Parathyroid adenoma (tissue), 2 donors: ENCODE measurements around the gene USP22.

Source experiments
- H2AFZ ChIP-seq: fragments of 300-600 bp; sonication (generic); one replicate; pipeline ENCODE4 v1.7.0; 2017; ENCODE audit warnings: antibody characterized with exemption, mild to moderate bottlenecking
- H3K27ac ChIP-seq: fragments of 300-600 bp; sonication (generic); one replicate; pipeline ENCODE4 v1.7.0; 2017
- H3K27me3 ChIP-seq: fragments of 300-600 bp; sonication (generic); one replicate; pipeline ENCODE4 v1.7.0; 2017; ENCODE audit warnings: low read length; ENCODE audit not compliant: control insufficient read depth, insufficient read depth
- H3K36me3 ChIP-seq: fragments of 300-600 bp; sonication (generic); one replicate; pipeline ENCODE4 v1.7.0; 2017; ENCODE audit warnings: low read length; ENCODE audit not compliant: control insufficient read depth, insufficient read depth
- H3K4me1 ChIP-seq: fragments of 300-600 bp; sonication (generic); one replicate; pipeline ENCODE4 v1.7.0; 2017; ENCODE audit warnings: control low read depth
- H3K4me2 ChIP-seq: fragments of 300-600 bp; sonication (generic); one replicate; pipeline ENCODE4 v1.7.0; 2017; ENCODE audit warnings: low read length
- H3K4me3 ChIP-seq: fragments of 300-600 bp; sonication (generic); one replicate; pipeline ENCODE4 v1.7.0; 2017; ENCODE audit warnings: low read depth, low read length
- H3K79me2 ChIP-seq: fragments of 300-600 bp; sonication (generic); one replicate; pipeline ENCODE4 v1.7.0; 2017; ENCODE audit warnings: control low read depth
- H3K9ac ChIP-seq: fragments of 300-600 bp; sonication (generic); one replicate; pipeline ENCODE4 v1.7.0; 2017; ENCODE audit warnings: mild to moderate bottlenecking
- H3K9me3 ChIP-seq: fragments of 300-600 bp; sonication (generic); one replicate; pipeline ENCODE4 v1.7.0; 2017; ENCODE audit warnings: low read length; ENCODE audit not compliant: control insufficient read depth
- TF ChIP-seq, protein P1 (sequence below): fragments of 300-600 bp; sonication (generic); IDR thresholded peaks from one replicate; pipeline ENCODE4 v1.7.0; 2017; ENCODE audit warnings: antibody characterized with exemption, mild to moderate bottlenecking
- donor health status: primary hyperparathyroidism.

The USP22 gene

DNA sequence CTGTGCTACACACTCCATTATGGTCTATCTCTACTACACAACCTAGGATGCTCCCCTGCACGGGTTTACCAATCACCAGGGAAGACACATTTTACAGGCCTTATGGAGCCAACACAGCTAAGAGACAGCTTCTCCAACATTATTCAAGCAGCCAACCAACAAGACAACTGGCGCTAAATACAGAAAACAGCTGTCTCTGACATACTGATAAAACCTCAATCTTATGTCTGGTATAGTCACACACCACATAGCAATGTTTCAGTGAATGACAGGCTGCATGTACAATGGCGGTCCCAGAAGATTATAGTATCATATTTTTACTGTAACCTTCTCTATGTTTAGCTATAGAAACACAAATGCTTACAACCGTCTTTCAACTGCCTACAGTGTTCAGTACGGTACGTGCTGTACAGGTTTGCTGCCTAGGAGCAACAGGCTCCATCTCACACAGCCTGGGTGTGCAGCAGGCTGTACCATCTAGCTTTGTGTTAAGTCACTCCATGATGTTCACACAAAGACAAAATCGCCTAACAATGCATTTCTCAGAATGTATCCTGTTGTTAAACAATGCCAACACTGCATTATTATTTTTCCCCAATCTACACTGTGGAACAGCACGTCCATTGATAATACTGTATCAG lies 10.9 kb downstream of the USP22 start:
- TF ChIP-seq, protein P1, sequence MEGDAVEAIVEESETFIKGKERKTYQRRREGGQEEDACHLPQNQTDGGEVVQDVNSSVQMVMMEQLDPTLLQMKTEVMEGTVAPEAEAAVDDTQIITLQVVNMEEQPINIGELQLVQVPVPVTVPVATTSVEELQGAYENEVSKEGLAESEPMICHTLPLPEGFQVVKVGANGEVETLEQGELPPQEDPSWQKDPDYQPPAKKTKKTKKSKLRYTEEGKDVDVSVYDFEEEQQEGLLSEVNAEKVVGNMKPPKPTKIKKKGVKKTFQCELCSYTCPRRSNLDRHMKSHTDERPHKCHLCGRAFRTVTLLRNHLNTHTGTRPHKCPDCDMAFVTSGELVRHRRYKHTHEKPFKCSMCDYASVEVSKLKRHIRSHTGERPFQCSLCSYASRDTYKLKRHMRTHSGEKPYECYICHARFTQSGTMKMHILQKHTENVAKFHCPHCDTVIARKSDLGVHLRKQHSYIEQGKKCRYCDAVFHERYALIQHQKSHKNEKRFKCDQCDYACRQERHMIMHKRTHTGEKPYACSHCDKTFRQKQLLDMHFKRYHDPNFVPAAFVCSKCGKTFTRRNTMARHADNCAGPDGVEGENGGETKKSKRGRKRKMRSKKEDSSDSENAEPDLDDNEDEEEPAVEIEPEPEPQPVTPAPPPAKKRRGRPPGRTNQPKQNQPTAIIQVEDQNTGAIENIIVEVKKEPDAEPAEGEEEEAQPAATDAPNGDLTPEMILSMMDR: no peak
- no peak overlapping the region for H3K4me2 ChIP-seq
- peaks cover 34% of the 10 kb centered on the region for H3K4me1 ChIP-seq

DNA sequence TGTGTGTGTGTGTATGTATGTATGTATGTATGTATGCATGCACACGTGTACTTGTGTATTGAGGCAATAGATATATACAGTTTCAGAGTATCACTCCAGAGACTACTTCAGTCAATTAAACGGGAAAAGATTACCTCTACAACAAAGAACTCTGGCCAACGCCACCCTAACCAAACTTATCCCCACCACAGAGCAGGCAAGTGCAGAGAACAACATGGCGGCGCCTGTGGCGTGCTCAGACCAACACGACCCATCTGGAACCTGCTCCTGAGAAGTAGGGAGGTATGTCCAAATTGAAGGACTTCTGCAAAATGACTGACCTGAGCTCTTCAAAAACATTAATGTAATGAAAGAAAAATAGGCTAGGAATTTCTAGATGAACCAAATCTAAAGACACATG lies 12.4 kb downstream of the USP22 start:
- no peak overlapping the region for H3K4me2 ChIP-seq
- TF ChIP-seq, protein P1: no peak

More for the DNA sequence above, 10.9 kb downstream of the USP22 start:
- Histone ChIP-seq H3K9ac (no peak overlapping the region), H3K9me3 (no peaks in the 10 kb centered on the region), H3K4me3 (no peak overlapping the region), H3K79me2 (peaks cover 68% of the 10 kb centered on the region), H3K27ac (no peak overlapping the region), H3K27me3 (no peaks in the 10 kb centered on the region), H2AFZ (no peak overlapping the region), H3K36me3 (no peaks in the 10 kb centered on the region)

DNA sequence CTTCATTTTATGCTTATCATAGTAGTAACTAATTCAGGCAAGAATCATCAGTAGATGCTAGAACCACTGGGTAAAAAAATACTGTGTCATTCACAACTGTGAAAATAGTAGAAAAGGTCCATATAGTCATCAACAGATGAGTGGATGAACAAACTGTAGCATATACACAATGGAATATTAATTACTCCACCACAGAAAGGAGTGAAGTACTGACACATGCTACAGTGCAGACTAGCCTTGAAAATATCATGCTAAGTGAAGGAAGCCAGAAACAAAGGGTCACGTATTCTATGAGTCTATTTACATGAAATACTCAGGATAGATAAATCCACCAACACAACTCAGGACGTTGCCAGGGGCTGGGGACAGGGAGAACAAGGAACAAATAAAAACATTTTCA lies 13.3 kb downstream of the USP22 start:
- Histone ChIP-seq H3K79me2 (peaks cover 74% of the 10 kb centered on the region), H3K4me1 (peaks cover 26% of the 10 kb centered on the region), H3K4me2 (peak overlapping the region; percentile 17), H3K9me3 (no peaks in the 10 kb centered on the region), H2AFZ (no peak overlapping the region), H3K4me3 (no peak overlapping the region), H3K9ac (no peak overlapping the region), H3K27me3 (no peaks in the 10 kb centered on the region), H3K27ac (no peak overlapping the region), H3K36me3 (no peaks in the 10 kb centered on the region)
- TF ChIP-seq, protein P1: no peak

More for the DNA sequence above, 12.4 kb downstream of the USP22 start:
- Histone ChIP-seq H3K27me3 (no peaks in the 10 kb centered on the region), H3K4me3 (no peak overlapping the region), H3K9me3 (no peaks in the 10 kb centered on the region), H2AFZ (no peak overlapping the region), H3K4me1 (peaks cover 33% of the 10 kb centered on the region), H3K27ac (no peak overlapping the region), H3K36me3 (no peaks in the 10 kb centered on the region), H3K9ac (no peak overlapping the region), H3K79me2 (peaks cover 72% of the 10 kb centered on the region)

DNA sequence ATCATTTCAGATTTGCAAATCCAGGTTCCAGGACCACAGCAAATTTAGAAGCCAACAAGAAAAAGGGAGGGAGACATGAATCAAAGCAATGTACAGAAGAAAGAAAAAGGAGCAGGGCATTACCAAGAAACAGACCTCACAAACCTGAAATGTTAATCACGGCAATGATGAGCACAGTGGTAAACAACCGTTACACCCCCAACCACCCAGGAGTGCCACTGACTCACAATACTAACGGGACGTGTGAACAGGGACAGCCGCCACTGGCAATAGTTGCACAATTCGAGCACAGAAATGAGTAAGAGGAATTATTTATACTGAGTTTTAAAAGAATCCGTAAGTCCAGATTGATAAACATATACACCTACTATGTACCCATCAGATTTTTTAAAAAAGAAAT lies 13.8 kb downstream of the USP22 start:
- no peak overlapping the region for H3K9ac ChIP-seq
- H3K4me2 ChIP-seq: no peak overlapping the region
- H3K27ac ChIP-seq: no peak overlapping the region
- TF ChIP-seq, protein P1: no peak
- peaks cover 73% of the 10 kb centered on the region for H3K79me2 ChIP-seq
- peaks cover 23% of the 10 kb centered on the region for H3K4me1 ChIP-seq
- H3K27me3 ChIP-seq: no peaks in the 10 kb centered on the region
- H3K9me3 ChIP-seq: no peaks in the 10 kb centered on the region
- no peaks in the 10 kb centered on the region for H3K36me3 ChIP-seq
- no peak overlapping the region for H3K4me3 ChIP-seq
- no peak overlapping the region for H2AFZ ChIP-seq

DNA sequence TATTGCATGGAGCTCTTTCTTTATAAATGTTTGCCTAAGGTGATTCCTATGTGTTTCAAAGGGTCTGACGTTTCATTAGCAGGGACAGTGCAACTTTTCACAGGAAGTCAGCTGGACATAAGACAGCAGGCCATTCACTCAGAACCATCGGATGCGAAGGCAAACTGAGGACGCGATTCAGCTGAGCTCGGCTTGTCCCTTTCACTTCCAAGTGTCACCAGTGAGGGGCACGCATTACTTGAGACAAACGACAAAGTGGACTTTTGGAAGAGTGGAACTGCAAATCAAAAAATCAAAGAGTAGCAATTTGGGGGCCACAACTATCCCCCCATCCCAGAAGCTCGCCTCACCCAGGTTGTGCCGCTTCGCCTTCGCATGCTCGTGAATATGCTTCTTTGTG lies 14.6 kb downstream of the USP22 start:
- Histone ChIP-seq H3K9me3 (no peaks in the 10 kb centered on the region), H3K36me3 (no peaks in the 10 kb centered on the region), H3K4me1 (peaks cover 22% of the 10 kb centered on the region), H3K4me2 (no peak overlapping the region), H3K9ac (no peak overlapping the region), H2AFZ (no peak overlapping the region), H3K4me3 (no peak overlapping the region), H3K27ac (no peak overlapping the region), H3K27me3 (no peaks in the 10 kb centered on the region), H3K79me2 (peaks cover 74% of the 10 kb centered on the region)
- TF ChIP-seq, protein P1: no peak
